IMR-90 (cell line): Measurements from ENCODE around the gene HRH3. TPM values are rescaled to one million over a fixed set of nuclear protein-coding genes. Genes with fewer than 3 reads are reported as not detected.
A peak's percentile ranks its signal among the peaks of the same experiment; 100 is the strongest.

Source experiments
- ATAC-seq: fragments of 200-7000 bp; cut with Tn5 transposase; 2 replicates; pipeline ENCODE4 v1.9.1; 2020; ENCODE audit warnings: low read depth, mild to moderate bottlenecking, moderate library complexity
- BruUV-seq: library from RNA; stranded (reverse); fragments of 400-500 nt; replicated peaks from 2 replicates; lab custom pipeline; 2021; lab: Mats Ljungman, UMichigan
- CTCF ChIA-PET: fragments of 300-600 bp; formaldehyde crosslinking; extraction: SDS; loops from one replicate; lab custom pipeline; 2021; ENCODE audit warnings: antibody characterized with exemption; lab: Yijun Ruan, JAX
- POLR2A ChIA-PET: fragments of 300-600 bp; sonication (Branson Sonifier 250); formaldehyde crosslinking; loops from one replicate; lab custom pipeline; 2022; ENCODE audit warnings: antibody characterized with exemption; ENCODE audit not compliant: unreplicated experiment; lab: Charles Lee
- DNase-seq: peaks from one replicate; pipeline ENCODE4 v3.0.0; 2013
- H2AFZ ChIP-seq: replicated peaks from 2 replicates; pipeline ENCODE3; 2013; ENCODE audit warnings: low read length, mild to moderate bottlenecking; ENCODE audit not compliant: poor library complexity
- H2AK5ac ChIP-seq: 2 replicates; pipeline ENCODE4 v1.6.1; 2013; ENCODE audit warnings: low read depth, low read length, inconsistent platforms
- H2AK9ac ChIP-seq: replicated peaks from 2 replicates; pipeline ENCODE3; 2013; ENCODE audit warnings: mild to moderate bottlenecking, low read depth, low read length, moderate library complexity; ENCODE audit not compliant: poor library complexity
- H2BK120ac ChIP-seq: 2 replicates; pipeline ENCODE4 v1.6.1; 2013; ENCODE audit warnings: low read depth, low read length, inconsistent platforms
- H2BK15ac ChIP-seq: 3 replicates; pipeline ENCODE4 v1.6.1; 2013; ENCODE audit warnings: low read depth, low read length, inconsistent platforms
- H2BK20ac ChIP-seq: 2 replicates; pipeline ENCODE4 v1.6.1; 2013; ENCODE audit warnings: low read depth, mild to moderate bottlenecking, inconsistent platforms, low read length, moderate library complexity
- H2BK5ac ChIP-seq: 2 replicates; pipeline ENCODE4 v1.6.1; 2013; ENCODE audit warnings: mild to moderate bottlenecking, low read depth, low read length, inconsistent platforms; ENCODE audit not compliant: poor library complexity, severe bottlenecking
- H3K14ac ChIP-seq: replicated peaks from 2 replicates; pipeline ENCODE4 v1.6.1; 2013; ENCODE audit warnings: low read depth, low read length, inconsistent platforms
- H3K18ac ChIP-seq: 2 replicates; pipeline ENCODE4 v1.6.1; 2013; ENCODE audit warnings: low read depth, low read length, control low read depth
- H3K23ac ChIP-seq: 2 replicates; pipeline ENCODE4 v1.6.1; 2013; ENCODE audit warnings: low read depth, low read length, inconsistent platforms
- H3K27ac ChIP-seq: 2 replicates; pipeline ENCODE4 v1.5.1; 2013; ENCODE audit warnings: mild to moderate bottlenecking, control low read depth, low read length; ENCODE audit not compliant: insufficient read depth
- H3K27me3 ChIP-seq: 2 replicates; pipeline ENCODE4 v1.6.1; 2013; ENCODE audit warnings: low read length; ENCODE audit not compliant: control insufficient read depth, insufficient read depth
- H3K36me3 ChIP-seq: 2 replicates; pipeline ENCODE4 v1.6.1; 2013; ENCODE audit warnings: low read length, mixed read lengths; ENCODE audit not compliant: control insufficient read depth, insufficient read depth
- H3K4ac ChIP-seq: 2 replicates; pipeline ENCODE4 v1.6.1; 2013; ENCODE audit warnings: low read depth, low read length, inconsistent platforms
- H3K4me1 ChIP-seq: 2 replicates; pipeline ENCODE4 v1.6.1; 2013; ENCODE audit warnings: low read length, mixed read lengths; ENCODE audit not compliant: control insufficient read depth, insufficient read depth
- H3K4me2 ChIP-seq: 2 replicates; pipeline ENCODE4 v1.6.1; 2013; ENCODE audit warnings: low read depth, mild to moderate bottlenecking, control low read depth, low read length, moderate library complexity
- H3K4me3 ChIP-seq: 2 replicates; pipeline ENCODE4 v1.5.1; 2013; ENCODE audit warnings: low read depth, mild to moderate bottlenecking, control low read depth, low read length, moderate library complexity; ENCODE audit not compliant: insufficient read depth
- H3K56ac ChIP-seq: 2 replicates; pipeline ENCODE4 v1.6.1; 2013; ENCODE audit warnings: low read length, inconsistent platforms; ENCODE audit not compliant: insufficient read depth; ENCODE audit errors: extremely low read depth
- H3K79me1 ChIP-seq, 2 experiments: 2 replicates each; pipeline ENCODE4 v1.6.1; 2013; ENCODE audit warnings: low read length in 2 of 2, inconsistent platforms in 1 of 2, low read depth in 1 of 2
- H3K9ac ChIP-seq: 2 replicates; pipeline ENCODE4 v1.6.1; 2013; ENCODE audit warnings: low read depth, low read length, control low read depth
- H3K9me1 ChIP-seq: 2 replicates; pipeline ENCODE4 v1.6.1; 2013; ENCODE audit warnings: low read length, inconsistent platforms; ENCODE audit not compliant: insufficient read depth
- H3K9me3 ChIP-seq: 2 replicates; pipeline ENCODE4 v1.6.1; 2013; ENCODE audit warnings: low read length; ENCODE audit not compliant: control insufficient read depth, insufficient read depth
- H4K20me1 ChIP-seq: 2 replicates; pipeline ENCODE4 v1.6.1; 2013; ENCODE audit warnings: low read length, inconsistent platforms; ENCODE audit not compliant: insufficient read depth
- H4K5ac ChIP-seq: 2 replicates; pipeline ENCODE4 v1.6.1; 2013; ENCODE audit warnings: mild to moderate bottlenecking, low read depth, low read length, control low read depth
- H4K8ac ChIP-seq, 2 experiments: 2 replicates each; pipeline ENCODE4 v1.6.1; 2013; ENCODE audit warnings: low read depth in 2 of 2, low read length in 2 of 2, control low read depth in 1 of 2, inconsistent platforms in 1 of 2
- H4K91ac ChIP-seq: 2 replicates; pipeline ENCODE4 v1.6.1; 2013; ENCODE audit warnings: low read depth, low read length, inconsistent platforms; ENCODE audit not compliant: insufficient read depth
- BHLHE40 ChIP-seq: fragments of 150-350 bp; IDR thresholded peaks from 2 replicates; pipeline ENCODE4 v1.6.1; 2016; ENCODE audit warnings: mild to moderate bottlenecking, low read depth, low read length
- CEBPB ChIP-seq: IDR thresholded peaks from 2 replicates; pipeline ENCODE4 v1.6.1; 2012; ENCODE audit warnings: low read depth, low read length, improper control_type of control experiment
- CTCF ChIP-seq: conservative IDR thresholded peaks from 2 replicates; pipeline ENCODE4 v1.5.1; 2012; ENCODE audit warnings: mild to moderate bottlenecking, low read depth, low read length, improper control_type of control experiment
- FOS ChIP-seq: fragments of 150-350 bp; IDR thresholded peaks from 2 replicates; pipeline ENCODE4 v1.6.1; 2016; ENCODE audit warnings: low read depth, low read length
- MAZ ChIP-seq: IDR thresholded peaks from 2 replicates; pipeline ENCODE4 v1.6.1; 2012; ENCODE audit warnings: low read depth, mild to moderate bottlenecking, low read length, improper control_type of control experiment, moderate library complexity, borderline replicate concordance
- MXI1 ChIP-seq: IDR thresholded peaks from 2 replicates; pipeline ENCODE4 v1.6.1; 2012; ENCODE audit warnings: low read depth, mild to moderate bottlenecking, low read length, moderate library complexity, borderline replicate concordance
- NFE2L2 ChIP-seq: fragments of 150-350 bp; IDR thresholded peaks from 2 replicates; pipeline ENCODE4 v1.6.1; 2016; ENCODE audit warnings: low read depth, mild to moderate bottlenecking, low read length
- POLR2A ChIP-seq: IDR thresholded peaks from 2 replicates; pipeline ENCODE4 v1.6.1; 2012; ENCODE audit warnings: mild to moderate bottlenecking, low read depth, low read length
- RAD21 ChIP-seq: IDR thresholded peaks from 2 replicates; pipeline ENCODE4 v1.6.1; 2012; ENCODE audit warnings: low read length, improper control_type of control experiment
- RCOR1 ChIP-seq: IDR thresholded peaks from 2 replicates; pipeline ENCODE4 v1.6.1; 2012; ENCODE audit warnings: mild to moderate bottlenecking, low read length, improper control_type of control experiment; ENCODE audit not compliant: insufficient replicate concordance
- RFX5 ChIP-seq: IDR thresholded peaks from 2 replicates; pipeline ENCODE4 v1.8.0; 2012; ENCODE audit warnings: low read depth, mild to moderate bottlenecking, low read length, moderate library complexity
- SMC3 ChIP-seq: fragments of 150-350 bp; IDR thresholded peaks from 2 replicates; pipeline ENCODE4 v1.6.1; 2016; ENCODE audit warnings: low read depth, mild to moderate bottlenecking, antibody characterized with exemption, low read length, moderate library complexity
- USF2 ChIP-seq: fragments of 150-350 bp; IDR thresholded peaks from 2 replicates; pipeline ENCODE4 v1.6.1; 2017; ENCODE audit warnings: mild to moderate bottlenecking, antibody characterized with exemption, low read length, low read depth
- WGBS, 2 experiments: methylation state at CpG; one replicate each; pipeline versions ENCODE4 v1.1.5 to v1.1.7; 2013; ENCODE audit warnings: missing lambda C conversion rate in 2 of 2; ENCODE audit not compliant: insufficient read length in 1 of 2; ENCODE audit errors: extremely low coverage in 2 of 2; 5-methylcytosine and 5-hydroxymethylcytosine counted together
- dilution Hi-C: fragments of 300-500 bp; cut with HindIII; formaldehyde crosslinking; loops from one replicate; pipeline ENCODE4 v1.14.3; 2018; ENCODE audit warnings: low sequenced_read_pairs; ENCODE audit not compliant: unreplicated experiment
- in situ Hi-C: fragments of 300-500 bp; cut with MboI; formaldehyde crosslinking; loops from 3 replicates; pipeline ENCODE4 v1.14.3; 2019; ENCODE audit warnings: low sequenced_read_pairs, inconsistent platforms, mixed read lengths
- intact Hi-C: fragments of 100-400 bp; cut with micrococcal nuclease; formaldehyde crosslinking; loops from 2 replicates; pipeline ENCODE4 v1.10.0; 2022
- polyA plus RNA-seq, 3 experiments: library from polyadenylated mRNA; depleted of rRNA; stranded (reverse); fragments of >200 nt; gene quantifications; 2 replicates each; pipeline ENCODE4 v1.2.3, GENCODE V29; 2012; ENCODE audit warnings: low replicate concordance in 1 of 3
- total RNA-seq: library from RNA; depleted of rRNA; stranded (reverse); fragments of >200 nt; gene quantifications from 2 replicates; pipeline ENCODE4 v1.2.3, GENCODE V29; 2012

Gene HRH3
- total and polyA plus RNA-seq, 2 of the 4 experiments (the other 2 are of a cell fraction), result not detected

GRCh38 chr20:62182469-62183425 lies 37.3 kb downstream of the HRH3 start, which contains the start of gene MTG2:
MTG2 (plus strand) TSS chr20:62183028; CDS start chr20:62193421, 10,393 bp downstream.
- Histone ChIP-seq H2BK5ac (peak within 1 kb of the TSS; percentile 84), H3K79me1 (peaks cover 23 to 37% of the 10 kb centered on the region in 2 experiments), H4K8ac (peak within 1 kb of the TSS; percentile 93 to 97), H3K9ac (peak within 1 kb of the TSS; percentile 98), H4K91ac (peak within 1 kb of the TSS; percentile 73), H2AK9ac (peak within 1 kb of the TSS; percentile 92), H3K4ac (peak within 1 kb of the TSS; percentile 88), H2BK20ac (no peak within 1 kb of the TSS), H3K4me2 (peak within 1 kb of the TSS; percentile 98), H3K18ac (no peak within 1 kb of the TSS), H3K9me1 (peaks cover 8% of the 10 kb centered on the region; the same call in 1 of the 2 replicates), H3K4me1 (peaks cover 7% of the 10 kb centered on the region), H3K9me3 (no peaks in the 10 kb centered on the region), H4K5ac (peak within 1 kb of the TSS; percentile 83), H4K20me1 (peaks cover 9% of the 10 kb centered on the region; the same call in 1 of the 2 replicates), H2BK120ac (no peak within 1 kb of the TSS), H3K56ac (peak within 1 kb of the TSS; percentile 81), H3K23ac (peak within 1 kb of the TSS; percentile 83), H3K27ac (peak within 1 kb of the TSS; percentile 97), H2AK5ac (peak within 1 kb of the TSS; percentile 67; the same call in 1 of the 2 replicates), H2AFZ (peak within 1 kb of the TSS; percentile 95), H3K14ac (peak within 1 kb of the TSS; percentile 77), H3K4me3 (peak within 1 kb of the TSS; percentile 94), H3K36me3 (peaks cover 8% of the 10 kb centered on the region), H3K27me3 (no peaks in the 10 kb centered on the region), H2BK15ac (no peak within 1 kb of the TSS)
- no TSS peak for BruUV-seq
- WGBS, 2 experiments, result 0% methylated on average over 47 of the region's 96 CpGs; no CpG with 5 or more reads in 1 of the 2 experiments
- ChIA-PET CTCF (no interaction called here), POLR2A (interaction anchor here (0.6 kb wide), 1 partner anchor 123 kb away, joined by 4 read pairs; no protein-coding TSS in a partner anchor)
- intact Hi-C loops, result loop anchor here (10.0 kb wide), 1 partner anchor 72 kb away; no protein-coding TSS in a partner anchor
- peak; percentile 95 for DNase-seq
- in situ Hi-C loops, result no loop called here
- peak; percentile 94 for ATAC-seq
- dilution Hi-C loops, result no loop called here
- peak; percentile 86 for TF ChIP-seq POLR2A
- no peak for TF ChIP-seq USF2
- TF ChIP-seq MAZ, result peak; percentile 24; the same call in 1 of the 2 replicates
- TF ChIP-seq CTCF, result no peak
- no peak for TF ChIP-seq SMC3
- 0 out of 2 replicates have a peak, but pooled peaks have one; percentile 9 for TF ChIP-seq RAD21
- peak; percentile 91; the same call in 1 of the 2 replicates for TF ChIP-seq MXI1
- no peak for TF ChIP-seq CEBPB
- no peak for TF ChIP-seq FOS
- no peak for TF ChIP-seq NFE2L2
- no peak for TF ChIP-seq BHLHE40
- TF ChIP-seq RFX5, result no peak
- no peak for TF ChIP-seq RCOR1
